Inferior parietal cortex (tissue), 1 donor: ENCODE results near the gene TAF4.
"Not testable (repeated sequence)": the region's sequence is repeated elsewhere in the genome, so short reads cannot be mapped to it uniquely, and the experiment has no call there.

ENCODE experiments used
- DNase-seq: peaks from one replicate; pipeline ENCODE4 v3.0.0-alpha.2; 2016; ENCODE audit errors: extremely low spot score

The TAF4 gene

DNA sequence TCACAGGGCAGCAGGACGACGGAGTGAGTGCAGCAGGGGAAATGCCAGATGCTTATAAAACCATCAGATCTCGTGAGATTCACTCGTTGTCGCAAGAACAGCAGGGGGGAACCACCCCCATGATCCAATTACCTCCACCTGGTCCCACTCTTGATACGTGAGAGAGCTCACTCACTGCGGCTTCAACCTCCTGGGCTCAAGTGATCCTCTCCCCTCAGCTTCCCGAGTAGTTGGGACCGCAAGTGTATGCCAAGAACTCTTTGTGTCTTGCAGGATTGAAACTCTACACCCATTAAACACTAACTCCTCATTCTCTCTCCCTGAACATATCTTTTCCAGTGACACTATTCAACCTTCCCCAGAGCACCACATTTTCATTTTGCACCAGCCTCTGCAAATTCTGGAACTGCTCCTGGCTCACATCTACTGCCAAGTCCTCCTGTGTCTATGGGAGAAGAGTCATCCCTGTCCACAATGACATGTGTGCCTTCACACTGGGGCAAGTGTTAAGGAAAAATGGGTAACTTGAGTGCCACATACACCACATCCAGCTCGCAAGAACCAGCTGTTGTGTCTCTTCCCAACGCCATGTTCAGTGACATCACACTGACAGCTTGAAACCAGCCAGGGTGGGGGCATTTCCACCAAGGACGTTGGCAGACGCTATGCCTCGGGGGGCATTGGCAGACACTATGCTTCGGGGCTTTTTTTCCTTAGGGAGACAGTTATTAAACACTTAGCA lies 14.7 kb upstream of the TAF4 start:
- no peak for DNase-seq

DNA sequence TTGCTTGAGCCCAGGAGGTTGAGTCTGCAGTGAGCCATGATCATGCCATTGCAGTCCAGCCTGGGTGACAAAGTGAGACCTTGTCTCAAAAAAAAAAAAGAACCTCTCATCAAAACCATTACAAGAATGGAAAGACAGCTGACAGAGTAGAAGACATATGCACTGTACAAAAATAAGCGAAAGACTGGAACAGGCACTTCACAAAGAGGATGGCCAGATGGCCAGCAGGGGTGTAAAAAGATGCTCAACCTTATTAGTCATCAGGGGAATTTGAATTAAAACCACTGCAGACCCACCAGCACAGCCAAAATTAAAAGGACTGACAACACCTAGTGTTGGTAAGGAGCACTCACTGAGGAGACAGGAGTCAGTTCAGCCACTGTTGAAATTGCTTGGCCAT lies 13.5 kb upstream of the TAF4 start:
- DNase-seq: no peak

DNA sequence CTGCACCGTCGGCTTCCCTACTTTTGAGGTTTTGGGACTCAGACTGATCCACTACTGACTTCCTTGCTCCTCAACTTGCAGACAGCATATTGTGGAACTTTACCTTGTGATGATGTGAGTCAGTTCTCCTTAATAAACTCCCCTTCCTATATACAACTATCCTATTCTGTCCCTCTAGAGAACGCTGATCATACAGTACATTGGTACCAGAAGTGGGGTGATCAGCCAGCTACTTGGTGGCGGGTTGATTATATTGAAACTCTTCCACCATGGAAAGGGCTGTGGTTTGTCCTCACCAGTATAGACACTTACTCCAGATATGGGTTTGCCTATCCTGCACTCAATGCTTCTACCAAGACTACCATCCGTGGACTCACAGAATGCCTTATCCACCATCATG lies 7.6 kb upstream of the TAF4 start:
- no peak for DNase-seq

DNA sequence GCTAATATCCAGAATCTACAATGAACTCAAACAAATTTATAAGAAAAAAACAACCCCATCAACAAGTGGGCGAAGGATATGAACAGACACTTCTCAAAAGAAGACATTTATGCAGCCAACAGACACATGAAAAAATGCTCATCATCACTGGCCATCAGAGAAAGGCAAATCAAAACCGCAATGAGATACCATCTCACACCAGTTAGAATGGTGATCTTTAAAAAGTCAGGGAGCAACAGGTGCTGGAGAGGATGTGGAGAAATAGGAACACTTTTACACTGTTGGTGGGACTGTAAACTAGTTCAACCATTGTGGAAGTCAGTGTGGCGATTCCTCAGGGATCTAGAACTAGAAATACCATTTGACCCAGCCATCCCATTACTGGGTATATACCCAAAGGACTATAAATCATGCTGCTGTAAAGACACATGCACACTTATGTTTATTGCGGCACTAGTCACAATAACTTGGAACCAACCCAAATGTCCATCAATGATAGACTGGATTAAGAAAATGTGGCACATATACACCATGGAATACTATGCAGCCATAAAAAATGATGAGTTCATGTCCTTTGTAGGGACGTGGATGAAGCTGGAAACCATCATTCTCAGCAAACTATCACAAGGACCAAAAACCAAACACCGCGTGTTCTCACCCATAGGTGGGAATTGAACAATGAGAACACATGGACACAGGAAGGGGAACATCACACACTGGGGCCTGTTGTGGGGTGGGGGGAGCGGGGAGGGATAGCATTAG lies 6.2 kb upstream of the TAF4 start:
- not testable (repeated sequence) for DNase-seq

DNA sequence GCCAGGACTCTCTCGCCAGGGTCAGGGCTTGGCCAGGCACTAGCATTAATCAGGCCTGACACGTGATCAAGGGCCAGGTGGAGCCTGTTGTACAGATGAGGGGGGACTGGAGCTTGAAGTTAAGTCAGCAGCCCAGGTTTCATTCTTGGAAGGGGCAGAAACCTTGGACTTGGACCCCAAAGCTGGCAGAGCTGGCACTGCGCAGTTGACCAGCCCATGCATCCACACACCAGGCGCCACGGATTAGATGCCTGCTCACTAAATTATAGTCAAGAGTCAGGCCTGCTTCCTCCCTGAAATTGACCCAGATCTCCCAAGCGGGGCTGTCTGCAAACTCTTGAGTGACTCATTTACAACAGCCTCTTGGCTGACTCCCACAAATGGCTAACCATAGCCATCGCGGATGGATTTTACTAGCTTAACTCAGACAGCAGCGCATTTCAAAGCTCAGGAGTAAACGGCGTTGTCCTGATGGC lies 4.1 kb upstream of the TAF4 start:
- DNase-seq: no peak

DNA sequence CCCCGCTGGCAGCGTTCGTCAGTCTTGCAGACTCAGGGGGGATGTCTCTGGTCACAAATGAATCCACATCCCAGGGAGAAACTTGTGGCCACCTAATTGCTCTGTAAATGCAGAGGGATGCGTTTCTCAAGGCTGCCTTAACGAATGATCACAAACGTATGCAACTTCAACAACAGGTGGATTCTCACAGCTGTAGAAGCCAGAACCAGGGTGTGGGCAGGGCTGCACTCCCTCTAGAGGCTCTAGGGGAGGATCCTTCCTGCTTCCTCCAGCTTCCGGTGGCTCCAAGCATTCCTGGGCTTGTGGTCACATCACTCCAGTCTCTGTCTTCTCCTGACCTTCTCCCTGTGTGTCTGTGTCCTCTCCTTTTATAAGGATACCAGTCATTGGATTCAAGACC lies 3.3 kb upstream of the TAF4 start:
- no peak for DNase-seq

DNA sequence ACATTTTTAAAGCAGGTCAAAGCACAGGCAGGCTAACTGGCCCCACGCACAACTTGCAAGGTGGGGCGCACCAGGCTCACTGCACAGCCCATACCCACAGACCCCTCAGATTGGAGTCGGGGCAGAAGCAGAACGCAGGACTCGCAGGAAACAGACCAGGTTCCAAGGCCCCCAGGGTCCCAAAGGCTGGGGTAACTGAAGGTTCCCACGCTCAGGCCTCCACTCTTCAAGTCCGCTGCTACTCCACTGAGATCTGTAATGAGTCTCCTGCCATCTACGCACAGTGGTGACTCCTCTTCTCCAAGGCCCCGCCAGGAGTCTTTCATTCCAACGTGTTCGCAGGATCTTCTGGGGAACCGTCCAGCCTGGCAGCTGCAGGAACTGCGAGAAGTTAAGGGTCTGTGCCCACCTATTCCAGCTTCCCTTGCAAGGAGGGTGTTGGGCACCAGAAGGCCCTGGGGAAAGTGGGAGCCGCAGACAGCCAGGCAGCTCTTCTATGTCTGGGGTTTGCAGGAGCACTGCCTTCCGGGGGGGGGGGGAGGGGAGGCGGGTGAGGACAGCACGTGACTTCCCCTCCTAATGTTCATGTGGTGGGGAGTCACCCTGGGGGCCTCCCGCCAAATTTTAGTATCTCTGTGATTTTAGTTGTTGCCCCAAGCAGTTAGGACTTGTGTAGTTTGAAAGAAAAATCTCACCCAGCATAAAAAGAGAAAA lies 2.0 kb upstream of the TAF4 start:
- DNase-seq: no peak

DNA sequence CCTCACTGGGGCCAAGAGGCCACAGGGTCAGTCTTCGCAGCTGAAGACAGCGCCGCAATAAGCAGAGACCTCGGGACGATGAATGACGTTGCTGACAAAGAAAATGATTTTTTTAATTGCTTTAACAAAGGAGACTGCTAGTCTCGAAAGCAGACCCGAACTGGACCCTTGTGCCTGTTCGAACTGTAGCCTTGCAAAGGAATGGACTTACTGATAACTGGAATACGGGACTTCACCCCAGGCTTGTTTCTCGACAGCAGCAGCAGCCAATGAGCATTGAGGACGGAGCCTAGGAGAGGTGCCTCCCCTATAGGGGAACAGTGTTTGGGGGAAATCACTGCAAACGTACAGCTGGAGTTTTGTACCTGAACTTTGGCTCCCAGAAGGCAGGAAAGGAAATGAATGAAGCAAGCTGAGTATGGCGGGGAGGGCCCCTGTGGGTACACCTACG lies 1.3 kb upstream of the TAF4 start:
- DNase-seq: peak; percentile 29

DNA sequence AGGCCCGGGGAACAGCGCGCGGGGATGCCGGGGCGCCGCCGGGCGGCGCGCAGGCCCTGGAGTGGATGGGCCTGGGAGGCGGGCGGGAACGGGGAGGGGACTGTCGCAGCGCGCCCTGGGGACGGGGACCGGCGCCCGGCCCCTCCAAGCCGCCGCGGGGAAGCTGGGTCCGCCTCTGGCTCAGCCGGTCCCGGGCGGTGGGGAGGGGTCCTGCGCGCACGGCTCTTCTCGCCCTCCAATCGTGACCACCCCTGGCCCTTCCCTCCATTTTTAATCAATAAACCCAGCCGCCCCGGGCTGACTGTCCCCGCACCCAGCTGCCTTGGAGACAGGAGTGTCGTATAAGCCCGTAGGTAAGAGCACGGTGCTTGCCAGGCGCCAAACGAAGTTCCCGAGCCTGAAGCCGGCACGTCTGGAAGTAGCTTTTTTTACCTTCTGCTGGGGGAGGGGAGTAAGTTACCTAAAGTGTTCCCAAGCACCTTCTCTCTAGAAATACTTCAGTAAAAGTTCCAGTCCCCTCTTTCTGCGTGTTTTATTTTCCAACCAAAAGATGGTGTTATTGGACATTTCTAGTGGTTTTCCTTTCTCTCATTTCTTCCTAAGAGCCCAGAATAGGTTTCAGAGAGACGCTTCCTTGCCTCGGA lies 780 bp upstream of the TAF4 start:
- peak; percentile 43 for DNase-seq

DNA sequence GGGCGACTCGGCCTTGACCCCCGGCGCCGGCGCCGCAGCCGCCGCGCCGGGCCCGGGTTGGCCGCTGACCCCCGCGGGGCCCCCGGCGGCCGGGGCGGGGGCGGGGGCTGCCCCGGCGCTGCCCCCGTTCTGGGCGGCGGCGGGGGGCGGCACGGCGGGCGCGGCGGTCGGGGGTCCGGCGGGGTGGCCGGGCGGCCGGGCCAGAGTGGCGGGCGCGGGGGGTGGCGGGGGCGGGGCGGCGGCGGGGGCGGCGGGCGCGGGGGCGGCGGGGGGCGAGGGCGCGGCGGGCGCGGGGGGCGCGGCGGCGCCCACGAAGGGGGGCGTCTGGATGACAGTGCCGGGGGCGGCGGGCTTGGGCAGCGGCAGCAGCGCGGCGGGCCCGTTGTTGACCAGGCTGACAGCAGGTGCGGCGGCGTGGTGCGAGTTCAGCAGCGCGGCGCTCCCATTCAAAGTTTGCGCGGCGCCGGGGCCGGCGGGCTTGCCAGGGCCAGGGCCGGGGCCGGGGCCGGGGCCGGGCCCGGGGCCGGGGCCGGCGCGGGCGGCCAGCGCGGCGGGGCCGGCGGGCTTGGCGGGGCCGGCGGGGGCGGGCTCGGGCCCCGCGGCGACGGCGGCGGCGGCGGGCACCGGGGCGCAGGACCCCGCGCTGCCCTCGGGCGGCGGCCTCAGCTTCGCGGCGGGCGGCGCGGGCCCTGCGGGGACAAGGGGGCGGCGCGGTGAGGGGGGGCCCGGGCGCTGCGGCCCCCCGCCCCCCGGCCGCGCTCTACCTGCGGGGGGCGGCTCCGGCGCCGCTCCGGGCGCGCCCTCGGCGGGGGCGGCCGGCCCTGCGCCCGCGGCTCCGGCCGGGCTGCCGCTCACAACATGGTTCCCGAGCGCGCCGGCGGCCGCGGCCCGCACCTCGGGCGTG lies 659 bp downstream of the TAF4 start:
- no peak for DNase-seq

DNA sequence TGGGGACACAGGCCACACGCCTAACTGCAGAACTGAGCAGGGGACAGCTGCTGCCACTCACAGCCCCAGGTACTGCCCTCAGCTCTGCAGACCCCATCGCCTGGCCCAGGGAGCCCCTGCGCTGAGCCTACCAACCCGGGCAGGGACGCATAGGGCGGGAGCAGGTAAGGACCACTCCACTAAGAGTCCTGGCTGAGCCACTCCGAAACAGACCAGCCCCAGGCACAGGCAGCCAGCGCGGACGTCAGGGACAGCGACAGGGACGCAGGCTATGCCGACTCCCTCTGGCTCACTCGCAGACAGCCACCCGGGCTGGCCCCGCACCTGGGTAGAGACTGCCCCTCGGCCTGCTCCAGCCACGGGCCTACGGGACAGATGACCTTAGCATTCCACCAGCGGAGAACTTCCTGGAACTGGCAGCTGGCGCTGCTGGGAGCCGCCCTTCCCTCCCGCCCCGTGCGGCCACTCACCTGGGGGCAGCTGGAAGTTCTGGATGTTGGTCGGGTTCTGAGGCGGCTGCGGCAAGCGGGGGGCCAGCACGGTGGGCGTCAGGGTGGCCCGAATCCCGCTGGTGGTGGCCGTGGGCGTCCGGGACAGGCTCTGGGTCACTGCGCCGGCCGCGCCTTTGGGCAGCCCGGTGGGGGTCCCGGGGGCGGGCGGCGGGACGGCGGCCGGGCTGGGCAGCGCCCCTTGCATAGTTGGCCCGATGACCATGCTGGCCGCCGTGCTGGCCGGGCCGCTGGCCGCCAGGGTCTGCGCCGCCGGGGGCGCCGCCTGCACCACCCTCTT lies 1.5 kb downstream of the TAF4 start:
- no peak for DNase-seq

DNA sequence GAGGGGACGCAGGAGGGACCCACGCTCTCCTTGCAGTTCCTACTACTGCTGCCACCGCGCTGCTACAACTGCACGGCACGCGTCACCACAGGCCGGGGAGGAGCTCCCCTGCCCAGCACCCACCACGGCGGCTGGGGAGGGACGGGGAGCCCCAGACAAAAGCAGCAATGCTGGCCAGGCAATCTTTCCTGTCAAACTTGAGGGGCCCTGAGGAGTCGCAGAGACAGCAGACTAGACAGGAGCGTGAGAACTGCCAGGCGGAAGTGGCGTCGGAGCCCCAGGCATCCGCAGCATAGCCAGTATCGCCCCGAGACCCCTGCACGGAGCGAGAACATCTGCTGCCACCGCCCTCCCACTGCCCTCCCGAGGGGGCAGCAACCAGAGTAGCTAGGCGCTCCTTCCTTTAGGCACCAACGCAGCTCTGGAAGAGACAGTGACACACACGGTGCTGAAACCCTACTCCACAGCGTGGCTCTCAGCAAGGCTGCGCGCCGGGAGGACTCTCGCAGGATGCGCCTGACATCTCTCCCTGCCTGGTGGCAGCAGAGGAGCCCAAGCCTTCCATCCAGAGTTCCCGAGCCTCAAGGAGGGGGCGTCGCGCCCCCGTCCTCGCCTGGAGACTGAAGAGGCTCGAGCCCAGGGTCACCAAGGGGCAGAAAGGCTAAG lies 2.2 kb downstream of the TAF4 start:
- peak; percentile 21 for DNase-seq

DNA sequence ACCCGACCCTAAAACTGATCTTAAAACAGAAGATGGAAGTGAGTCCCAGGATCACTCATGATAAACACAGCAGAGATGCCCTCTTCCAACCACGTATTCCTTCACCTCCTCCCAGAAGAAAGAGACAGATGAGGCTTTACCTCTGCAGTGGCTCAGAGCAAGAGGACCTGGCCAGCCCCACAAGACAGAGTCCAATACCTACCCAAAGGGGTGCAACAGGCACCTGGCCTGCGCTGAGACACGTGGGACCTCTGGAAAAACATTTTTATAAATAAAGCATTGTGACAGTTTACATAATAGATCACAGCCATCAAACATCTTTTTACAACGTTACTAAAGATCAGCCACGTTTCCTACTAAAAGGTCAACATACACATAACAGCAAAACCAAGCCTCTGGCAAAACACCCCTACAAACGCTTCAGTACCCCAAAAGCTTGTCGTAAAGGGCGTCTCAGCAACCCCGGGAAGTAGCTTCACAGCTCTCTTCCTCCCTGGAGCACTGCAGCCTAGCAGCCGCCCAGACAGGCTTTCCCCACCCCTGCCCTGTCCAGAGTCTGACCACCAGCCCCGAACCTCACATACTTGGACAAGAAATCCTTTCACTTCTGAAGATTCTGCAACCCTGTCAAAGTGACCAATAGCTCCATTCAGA lies 2.9 kb downstream of the TAF4 start:
- no peak for DNase-seq

DNA sequence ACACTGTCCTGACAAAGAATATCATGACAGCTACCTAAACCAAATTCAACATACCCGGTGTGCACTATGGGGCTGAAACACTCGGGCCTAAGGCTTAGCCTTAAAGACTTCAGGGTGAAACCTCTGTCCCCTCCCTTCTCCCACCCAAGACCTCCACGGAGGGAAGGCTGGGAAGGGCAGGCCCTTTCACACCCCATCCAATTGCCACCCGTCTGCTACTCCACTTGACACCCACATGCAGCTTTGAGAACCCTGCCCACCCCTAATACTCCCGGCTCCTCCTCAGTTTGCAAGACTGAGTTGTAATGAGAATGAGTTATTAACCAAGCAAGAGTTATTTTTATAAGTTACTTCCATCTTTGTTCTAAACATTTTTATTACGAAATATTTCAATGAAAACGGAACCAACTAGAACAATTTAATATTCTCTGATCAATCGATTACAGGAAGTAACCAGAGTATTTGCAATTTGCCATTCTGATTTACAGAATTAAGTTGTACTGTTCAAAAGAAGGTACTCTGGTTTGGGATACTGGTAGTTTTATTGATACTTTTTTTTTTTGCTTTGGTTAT lies 3.7 kb downstream of the TAF4 start:
- no peak for DNase-seq

DNA sequence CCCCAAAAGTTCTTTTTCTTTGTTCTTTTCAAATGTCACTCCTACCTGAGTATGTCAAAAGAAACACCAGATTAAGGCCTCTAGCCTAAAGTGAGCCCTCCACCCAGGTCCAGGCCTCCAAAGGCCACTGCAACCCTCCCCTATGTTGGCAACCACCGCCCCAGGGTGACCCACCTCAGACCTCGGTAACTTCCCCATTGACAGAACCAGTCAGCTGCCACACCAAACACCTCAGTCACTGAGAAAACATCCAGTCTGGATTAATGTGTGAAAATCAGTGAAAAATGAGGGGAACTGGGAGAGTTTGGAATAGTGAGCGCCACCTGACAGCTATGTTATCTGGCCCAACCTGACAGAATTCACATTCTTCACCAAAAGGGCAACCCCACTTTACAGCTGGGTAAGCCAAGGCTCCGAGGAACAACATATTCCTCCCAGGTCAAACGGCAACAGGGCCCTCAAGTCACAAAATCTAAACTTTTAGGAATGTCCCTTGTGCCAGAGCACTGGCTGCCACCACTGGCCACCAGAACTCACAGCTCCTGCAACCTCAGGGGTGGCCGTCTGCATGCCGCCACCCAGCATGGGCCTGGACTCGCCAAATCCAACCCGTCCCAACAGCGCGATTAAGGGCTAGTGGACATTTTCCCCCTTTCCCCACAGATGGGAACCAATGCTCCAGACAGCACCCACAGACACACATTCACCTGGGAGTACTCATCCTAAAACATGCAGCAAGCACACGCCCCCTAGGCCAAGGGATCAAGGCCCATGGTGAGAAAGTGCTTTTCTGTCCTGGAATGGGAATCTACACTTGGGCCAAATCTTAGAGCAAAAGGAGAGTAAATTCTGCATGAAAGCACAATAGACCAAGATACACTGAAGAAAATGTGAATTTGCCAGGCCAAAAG lies 4.8 kb downstream of the TAF4 start:
- DNase-seq: no peak

DNA sequence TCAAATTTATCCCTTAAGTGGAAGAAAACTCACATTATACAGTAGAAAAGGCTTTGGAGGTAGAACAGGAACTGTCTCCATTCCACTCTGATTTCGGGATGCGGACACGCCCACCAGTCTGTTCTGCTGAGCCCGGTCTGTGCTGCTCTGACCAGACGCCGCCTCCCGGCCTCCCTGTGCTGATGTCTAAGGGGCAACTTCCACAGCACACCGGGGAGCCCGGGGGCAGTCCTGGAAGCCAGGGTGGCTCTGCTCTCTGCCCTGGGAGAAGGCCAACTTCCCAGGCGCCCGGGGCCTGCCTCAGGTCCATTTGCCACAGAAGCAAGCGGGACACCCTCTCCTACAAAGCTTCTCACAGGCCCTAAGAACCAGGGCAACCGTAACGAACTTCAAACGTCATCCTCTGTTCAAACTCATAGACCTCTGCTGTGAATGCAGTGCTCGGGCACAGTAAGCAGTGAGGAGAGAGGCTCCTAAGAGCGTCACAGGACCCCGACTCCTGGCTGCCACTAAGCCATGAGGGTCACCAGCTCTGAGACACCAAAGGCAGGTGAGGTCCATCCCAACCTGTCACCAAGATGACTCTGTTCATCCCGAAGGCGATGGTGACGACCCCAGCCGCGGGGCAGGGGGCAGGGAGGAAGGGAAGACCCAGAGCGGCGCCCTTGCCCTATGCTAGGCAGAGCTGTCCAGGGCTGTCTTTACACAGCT lies 5.6 kb downstream of the TAF4 start:
- no peak for DNase-seq

DNA sequence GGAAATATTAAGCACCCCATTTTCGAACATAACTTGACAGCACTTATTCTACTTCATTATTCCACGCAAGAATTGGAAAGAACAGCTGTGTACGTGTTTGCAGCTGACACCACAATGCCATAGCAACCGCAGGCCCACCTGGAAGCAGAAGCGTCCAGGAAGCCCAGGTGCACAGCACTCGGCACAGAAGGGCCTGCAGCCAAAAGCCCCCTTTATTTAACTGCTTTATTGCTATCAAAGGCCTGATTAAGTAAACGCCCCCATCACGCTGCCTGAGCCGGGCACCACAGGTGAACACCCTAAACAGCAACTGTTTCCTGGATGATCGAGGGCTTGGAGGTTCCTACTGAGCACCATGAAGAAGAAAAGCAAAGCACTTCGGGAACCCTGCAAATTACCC lies 6.3 kb downstream of the TAF4 start:
- DNase-seq: no peak
